AG10803 (cell line): Measurements from ENCODE around the gene TOP3B.
A peak's percentile ranks its signal among the peaks of the same experiment; 100 is the strongest.

Source experiments
- DNase-seq: peaks from one replicate; pipeline ENCODE4 v3.0.0; 2010; ENCODE audit warnings: low read depth
- H3K4me3 ChIP-seq: 2 replicates; pipeline ENCODE4 v1.5.1; 2011; ENCODE audit warnings: mild to moderate bottlenecking, low read length, control low read depth
- CTCF ChIP-seq: conservative IDR thresholded peaks from 2 replicates; pipeline ENCODE4 v1.5.1; 2011; ENCODE audit warnings: mild to moderate bottlenecking, low read length, control low read depth, inconsistent platforms

TOP3B gene

GRCh38 chr22:21929253-21929652 is 53.3 kb downstream of the TOP3B start:
- TF ChIP-seq CTCF = no peak
- H3K4me3 ChIP-seq = no peak overlapping the region
- DNase-seq = no peak

GRCh38 chr22:21928048-21928447 is 54.5 kb downstream of the TOP3B start:
- no peak for TF ChIP-seq CTCF
- no peak overlapping the region for H3K4me3 ChIP-seq
- no peak for DNase-seq

GRCh38 chr22:21927174-21927823 is 55.3 kb downstream of the TOP3B start:
- DNase-seq = no peak

DNA sequence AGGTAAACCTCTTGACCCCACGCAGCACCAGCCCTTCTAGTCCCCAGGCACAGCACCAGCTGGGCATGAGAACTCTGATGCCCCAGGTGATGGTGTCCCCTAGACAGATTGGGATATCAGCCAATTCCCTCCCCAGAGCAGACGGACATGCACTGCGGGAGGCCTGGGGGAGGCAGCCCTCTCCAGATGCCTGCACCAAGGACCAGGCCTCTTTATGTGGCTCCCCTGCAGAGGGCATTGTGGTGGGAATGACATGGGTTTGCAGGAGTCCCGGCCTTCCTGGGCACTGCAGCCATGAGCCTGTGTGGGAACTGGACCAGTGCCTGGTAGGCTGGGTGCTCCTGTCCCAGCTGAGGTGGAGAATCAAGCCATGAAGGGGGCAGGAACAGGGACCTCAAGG is 55.9 kb downstream of the TOP3B start:
- H3K4me3 ChIP-seq = no peak overlapping the region
- no peak for TF ChIP-seq CTCF
- no peak for DNase-seq

More at GRCh38 chr22:21927174-21927823, 55.3 kb downstream of the TOP3B start:
- TF ChIP-seq CTCF = no peak
- no peak overlapping the region for H3K4me3 ChIP-seq

DNA sequence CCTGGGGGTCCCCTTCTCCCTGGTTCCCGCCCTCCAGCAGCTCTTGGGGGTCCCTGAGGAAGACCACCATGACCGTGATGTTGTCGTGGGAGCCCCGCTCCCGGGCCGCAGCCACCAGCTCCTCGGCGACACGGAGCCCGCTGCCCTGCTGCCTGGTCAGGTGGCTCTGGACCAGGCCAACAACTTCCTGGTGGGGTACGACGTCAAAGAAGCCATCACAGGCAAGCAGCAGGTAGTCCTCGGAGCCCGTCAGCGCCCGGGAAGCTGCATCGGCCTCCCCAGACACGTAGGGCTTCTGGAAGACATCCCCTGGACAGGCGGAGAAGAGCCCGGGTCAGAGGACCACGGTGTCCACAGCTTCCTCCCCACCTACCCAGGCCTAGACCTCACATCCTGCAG is 59.4 kb downstream of the TOP3B start:
- no peak overlapping the region for H3K4me3 ChIP-seq
- no peak for TF ChIP-seq CTCF
- DNase-seq = no peak

DNA sequence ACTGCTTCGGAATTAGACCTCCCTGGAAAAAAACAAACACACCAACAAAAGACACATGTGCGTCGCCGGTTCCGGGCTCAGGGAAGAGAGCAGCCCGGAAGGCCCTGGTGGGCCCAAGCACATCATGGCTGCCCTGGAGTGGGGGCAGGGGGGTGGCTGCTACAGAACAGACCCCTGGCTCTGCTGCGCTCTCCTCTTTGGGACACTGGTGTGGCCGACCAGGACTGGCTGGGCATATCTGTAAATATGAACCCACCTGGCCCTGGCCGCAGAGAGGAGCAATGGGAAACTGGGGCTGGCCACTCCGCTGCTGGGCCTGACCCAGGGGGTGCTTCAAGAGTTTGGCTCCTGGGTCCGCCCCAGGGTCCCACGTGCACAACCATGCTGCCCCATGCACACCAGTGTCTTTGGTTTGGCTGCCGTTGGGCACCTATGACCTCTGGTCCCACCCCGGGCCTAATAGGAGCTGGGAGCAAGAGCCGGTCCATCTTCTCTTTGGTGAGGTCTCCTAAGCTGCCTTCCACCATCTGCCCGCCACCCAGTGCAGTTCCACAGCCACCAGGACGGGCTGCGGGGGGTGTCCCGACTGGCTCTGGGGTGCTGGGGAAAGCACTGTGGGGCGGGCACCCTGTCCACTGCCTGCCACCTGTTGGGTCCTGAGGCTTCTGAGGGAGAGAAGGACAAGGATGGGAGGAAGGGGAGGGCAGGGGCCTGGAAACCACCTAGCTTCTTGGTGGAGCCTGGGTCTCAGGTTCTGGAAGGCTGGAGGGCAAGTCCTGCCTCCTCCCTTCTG is 60.0 kb downstream of the TOP3B start:
- no peak for TF ChIP-seq CTCF
- DNase-seq = no peak
- no peak overlapping the region for H3K4me3 ChIP-seq

DNA sequence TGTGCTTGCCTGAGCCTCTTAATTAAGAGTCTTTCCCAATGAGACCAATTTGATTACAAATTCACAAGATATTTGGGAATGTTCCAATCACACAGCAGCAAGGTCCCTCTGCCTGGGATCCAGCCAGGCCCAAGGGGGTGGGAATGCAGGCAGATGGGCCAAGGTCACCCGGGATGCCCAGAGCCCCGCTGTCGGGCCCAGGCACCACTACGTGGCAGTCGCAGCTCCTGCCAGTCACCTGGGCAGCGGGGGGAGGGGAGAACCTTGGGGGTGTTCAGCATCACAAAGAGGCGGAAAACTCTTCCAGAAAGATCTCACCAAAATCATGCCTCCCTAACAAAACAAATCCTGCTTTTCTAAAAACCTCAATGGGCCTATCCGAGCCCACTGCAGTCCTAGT is 60.9 kb downstream of the TOP3B start:
- no peak for TF ChIP-seq CTCF
- DNase-seq = peak; percentile 38
- H3K4me3 ChIP-seq = no peak overlapping the region
